GM23338 (cell line): Measurements from ENCODE around the gene HRC. TPM values are rescaled to one million over a fixed set of nuclear protein-coding genes. Genes with fewer than 3 reads are reported as not detected.

ENCODE experiments used
- ATAC-seq: fragments of 200-7000 bp; cut with Tn5 transposase; 3 replicates; pipeline ENCODE4 v1.9.1; 2020
- DNase-seq: peaks from one replicate; pipeline ENCODE4 v3.0.0-alpha.2; 2015; ENCODE audit warnings: low spot score
- H2AFZ ChIP-seq: fragments of 200-600 bp; sonication (generic); 2 replicates; pipeline ENCODE4 v1.8.0; 2016; ENCODE audit warnings: antibody characterized with exemption, mild to moderate bottlenecking, moderate library complexity
- H3F3A ChIP-seq: fragments of 200-600 bp; sonication (generic); replicated peaks from 2 replicates; pipeline ENCODE4 v1.8.0; 2017; ENCODE audit warnings: antibody characterized with exemption, mixed run types, low read depth
- H3K27ac ChIP-seq: fragments of 200-600 bp; sonication (generic); 2 replicates; pipeline ENCODE4 v1.6.1; 2016; ENCODE audit warnings: low read depth
- H3K27me3 ChIP-seq: fragments of 200-600 bp; sonication (generic); 2 replicates; pipeline ENCODE4 v1.8.0; 2016; ENCODE audit warnings: mild to moderate bottlenecking, mixed run types, moderate library complexity; ENCODE audit not compliant: insufficient read depth
- H3K36me3 ChIP-seq: fragments of 200-600 bp; sonication (generic); 2 replicates; pipeline ENCODE4 v1.8.0; 2016; ENCODE audit warnings: mild to moderate bottlenecking; ENCODE audit not compliant: insufficient read depth
- H3K4me1 ChIP-seq: fragments of 200-600 bp; sonication (generic); 2 replicates; pipeline ENCODE4 v1.8.0; 2016; ENCODE audit warnings: mild to moderate bottlenecking, moderate library complexity; ENCODE audit not compliant: insufficient read depth
- H3K4me2 ChIP-seq: fragments of 200-600 bp; sonication (generic); 2 replicates; pipeline ENCODE4 v1.7.1; 2017; ENCODE audit warnings: mixed run types
- H3K4me3 ChIP-seq: fragments of 200-600 bp; sonication (generic); 2 replicates; pipeline ENCODE4 v1.6.1; 2016; ENCODE audit warnings: mixed run types
- H3K79me2 ChIP-seq: fragments of 200-600 bp; sonication (generic); replicated peaks from 2 replicates; pipeline ENCODE4 v1.8.0; 2017; ENCODE audit warnings: mild to moderate bottlenecking; ENCODE audit not compliant: insufficient read depth
- H3K9me2 ChIP-seq: fragments of 200-600 bp; sonication (generic); 2 replicates; pipeline ENCODE4 v1.8.0; 2017; ENCODE audit not compliant: insufficient read depth
- H4K20me1 ChIP-seq: fragments of 200-600 bp; sonication (generic); replicated peaks from 2 replicates; pipeline ENCODE4 v1.8.0; 2017; ENCODE audit warnings: mild to moderate bottlenecking; ENCODE audit not compliant: insufficient read depth
- H3K27ac Mint-ChIP-seq: 2 replicates; pipeline ENCODE4 v1.8.0; 2020; ENCODE audit warnings: inconsistent platforms, mild to moderate bottlenecking, moderate library complexity, mixed read lengths
- H3K27me3 Mint-ChIP-seq: 3 replicates; pipeline ENCODE4 v1.8.0; 2022; ENCODE audit warnings: low read depth, mild to moderate bottlenecking, moderate library complexity, mixed read lengths, inconsistent platforms; ENCODE audit not compliant: insufficient read depth, poor library complexity
- H3K36me3 Mint-ChIP-seq: 3 replicates; pipeline ENCODE4 v1.8.0; 2021; ENCODE audit warnings: low read depth, mild to moderate bottlenecking, inconsistent platforms, moderate library complexity, mixed read lengths
- H3K4me1 Mint-ChIP-seq: 3 replicates; pipeline ENCODE4 v1.8.0; 2020; ENCODE audit warnings: mild to moderate bottlenecking, inconsistent platforms, mixed read lengths
- H3K4me3 Mint-ChIP-seq: 3 replicates; pipeline ENCODE4 v1.8.0; 2021; ENCODE audit warnings: moderate library complexity, mild to moderate bottlenecking, inconsistent platforms, mixed read lengths
- H3K9me3 Mint-ChIP-seq: 3 replicates; pipeline ENCODE4 v1.8.0; 2020; ENCODE audit warnings: moderate library complexity, mild to moderate bottlenecking, inconsistent platforms, mixed read lengths
- CREB1 ChIP-seq: fragments of 250-450 bp; sonication (Bioruptor Pico); IDR thresholded peaks from 2 replicates; pipeline ENCODE4 v1.5.0; 2020; ENCODE audit warnings: low read depth, mild to moderate bottlenecking, moderate library complexity
- CTCF ChIP-seq, 2 experiments: fragments of 200-600 bp in 1 of 2; sonication (generic) in 1 of 2; conservative IDR thresholded peaks; 2 replicates each; pipeline versions ENCODE4 v1.5.1 to v1.6.1; 2016 to 2017; ENCODE audit warnings: antibody characterized with exemption in 2 of 2, low read depth in 2 of 2, mild to moderate bottlenecking in 2 of 2, moderate library complexity in 1 of 2
- EZH2 ChIP-seq: fragments of 200-600 bp; sonication (generic); IDR thresholded peaks from one replicate; pipeline ENCODE4 v1.8.0; 2017; ENCODE audit warnings: antibody characterized with exemption, mild to moderate bottlenecking, low read depth; ENCODE audit not compliant: unreplicated experiment
- EZH2phosphoT487 ChIP-seq: fragments of 200-600 bp; sonication (generic); IDR thresholded peaks from one replicate; pipeline ENCODE4 v1.8.1; 2018; ENCODE audit warnings: antibody characterized with exemption; ENCODE audit not compliant: unreplicated experiment
- JUNB ChIP-seq: IDR thresholded peaks from one replicate; pipeline ENCODE4 v1.6.1; 2016; ENCODE audit warnings: antibody characterized with exemption; ENCODE audit not compliant: unreplicated experiment
- NANOG ChIP-seq: IDR thresholded peaks from 2 replicates; pipeline ENCODE4 v1.6.1; 2016; ENCODE audit warnings: antibody characterized with exemption, borderline replicate concordance
- STAT1 ChIP-seq: IDR thresholded peaks from one replicate; pipeline ENCODE4 v1.6.1; 2016; ENCODE audit warnings: antibody characterized with exemption; ENCODE audit not compliant: unreplicated experiment
- ZNF114 ChIP-seq: fragments of 250-450 bp; sonication (Bioruptor Pico); IDR thresholded peaks from 2 replicates; pipeline ENCODE4 v1.5.0; 2020; ENCODE audit warnings: mild to moderate bottlenecking, moderate library complexity
- polyA plus RNA-seq: library from polyadenylated mRNA; unstranded; fragments of >200 nt; fragmentation: Nextera tagmentation; extraction: Ambion mirVana; gene quantifications from 2 replicates; pipeline ENCODE4 v1.2.1, GENCODE V29; 2016
- total RNA-seq: library from RNA; depleted of rRNA; stranded (reverse); fragments of >200 nt; shearing (Covaris generic); gene quantifications from 2 replicates; pipeline ENCODE4 v1.2.3, GENCODE V29; 2014
- TF ChIP-seq, protein P1 (sequence below): IDR thresholded peaks from one replicate; pipeline ENCODE4 v1.6.1; 2018; ENCODE audit warnings: antibody characterized with exemption; ENCODE audit not compliant: unreplicated experiment

The HRC gene
- total and polyA plus RNA-seq, 2 experiments from 2014 or later: 1.4 to 2.0 TPM

DNA sequence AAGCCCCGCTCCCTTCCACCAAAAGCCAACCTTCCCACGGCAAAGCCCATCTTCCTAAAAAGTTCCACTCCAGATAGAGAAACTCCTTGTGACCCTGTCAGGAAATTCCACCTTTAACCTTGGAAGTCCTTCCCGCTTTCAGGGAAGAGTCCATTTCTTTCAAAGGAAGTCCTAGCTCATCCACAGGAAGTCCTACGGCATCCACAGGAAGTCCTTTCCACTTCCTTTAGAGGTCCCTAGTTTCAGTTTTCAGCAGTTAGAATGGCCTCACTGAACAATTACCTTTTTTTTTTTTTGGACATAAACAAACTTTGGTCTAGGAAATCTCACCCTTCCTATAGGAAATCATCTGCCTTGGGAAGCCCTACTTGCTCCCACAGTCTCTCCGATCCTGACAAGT lies 34.1 kb upstream of the HRC start (continued):
- TF ChIP-seq, protein P1, sequence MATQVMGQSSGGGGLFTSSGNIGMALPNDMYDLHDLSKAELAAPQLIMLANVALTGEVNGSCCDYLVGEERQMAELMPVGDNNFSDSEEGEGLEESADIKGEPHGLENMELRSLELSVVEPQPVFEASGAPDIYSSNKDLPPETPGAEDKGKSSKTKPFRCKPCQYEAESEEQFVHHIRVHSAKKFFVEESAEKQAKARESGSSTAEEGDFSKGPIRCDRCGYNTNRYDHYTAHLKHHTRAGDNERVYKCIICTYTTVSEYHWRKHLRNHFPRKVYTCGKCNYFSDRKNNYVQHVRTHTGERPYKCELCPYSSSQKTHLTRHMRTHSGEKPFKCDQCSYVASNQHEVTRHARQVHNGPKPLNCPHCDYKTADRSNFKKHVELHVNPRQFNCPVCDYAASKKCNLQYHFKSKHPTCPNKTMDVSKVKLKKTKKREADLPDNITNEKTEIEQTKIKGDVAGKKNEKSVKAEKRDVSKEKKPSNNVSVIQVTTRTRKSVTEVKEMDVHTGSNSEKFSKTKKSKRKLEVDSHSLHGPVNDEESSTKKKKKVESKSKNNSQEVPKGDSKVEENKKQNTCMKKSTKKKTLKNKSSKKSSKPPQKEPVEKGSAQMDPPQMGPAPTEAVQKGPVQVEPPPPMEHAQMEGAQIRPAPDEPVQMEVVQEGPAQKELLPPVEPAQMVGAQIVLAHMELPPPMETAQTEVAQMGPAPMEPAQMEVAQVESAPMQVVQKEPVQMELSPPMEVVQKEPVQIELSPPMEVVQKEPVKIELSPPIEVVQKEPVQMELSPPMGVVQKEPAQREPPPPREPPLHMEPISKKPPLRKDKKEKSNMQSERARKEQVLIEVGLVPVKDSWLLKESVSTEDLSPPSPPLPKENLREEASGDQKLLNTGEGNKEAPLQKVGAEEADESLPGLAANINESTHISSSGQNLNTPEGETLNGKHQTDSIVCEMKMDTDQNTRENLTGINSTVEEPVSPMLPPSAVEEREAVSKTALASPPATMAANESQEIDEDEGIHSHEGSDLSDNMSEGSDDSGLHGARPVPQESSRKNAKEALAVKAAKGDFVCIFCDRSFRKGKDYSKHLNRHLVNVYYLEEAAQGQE: no peak
- no peak for TF ChIP-seq NANOG

DNA sequence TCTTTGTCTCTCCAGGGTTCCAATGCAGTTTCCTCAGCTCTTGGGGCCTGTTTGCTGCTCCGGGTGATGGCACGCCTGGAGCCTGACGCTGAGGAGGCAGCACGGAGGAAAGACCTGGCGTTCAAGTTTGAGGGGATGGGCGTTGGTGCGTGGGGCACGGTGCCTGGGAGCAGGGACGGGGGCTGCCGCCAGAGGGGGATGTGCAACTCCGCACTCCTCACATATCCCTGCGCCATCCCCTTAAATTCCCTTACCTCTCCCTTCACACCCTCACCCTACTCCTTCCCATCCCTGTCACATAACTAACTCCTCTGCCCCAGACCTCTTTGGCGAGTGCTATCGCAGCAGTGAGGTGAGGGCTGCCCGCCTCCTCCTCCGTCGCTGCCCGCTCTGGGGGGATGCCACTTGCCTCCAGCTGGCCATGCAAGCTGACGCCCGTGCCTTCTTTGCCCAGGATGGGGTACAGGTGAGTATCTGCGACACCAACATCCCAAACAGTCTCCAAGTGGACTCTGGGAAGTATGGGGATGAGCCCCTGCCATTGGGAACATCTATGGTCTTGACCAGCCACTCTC lies 33.5 kb upstream of the HRC start:
- DNase-seq (peak; percentile 77), ATAC-seq (peak; percentile 92)
- peaks cover 16% of the 10 kb centered on the region; the same call in 2 of the 3 replicates for H3K36me3 Mint-ChIP-seq
- peaks cover 5% of the 10 kb centered on the region for H3K27me3 Mint-ChIP-seq
- H3K36me3 ChIP-seq: no peaks in the 10 kb centered on the region
- H3K9me2 ChIP-seq: no peaks in the 10 kb centered on the region
- H3K27ac Mint-ChIP-seq: no peak overlapping the region
- peaks cover 7% of the 10 kb centered on the region; the same call in 2 of the 3 replicates for H3K9me3 Mint-ChIP-seq
- H2AFZ ChIP-seq: peak overlapping the region; percentile 85
- H3K4me1 Mint-ChIP-seq: peaks cover 9% of the 10 kb centered on the region
- H3K4me3 Mint-ChIP-seq: no peak overlapping the region
- H3K79me2 ChIP-seq: no peaks in the 10 kb centered on the region
- no peaks in the 10 kb centered on the region for H3F3A ChIP-seq
- H4K20me1 ChIP-seq: no peaks in the 10 kb centered on the region
- H3K27me3 ChIP-seq: no peaks in the 10 kb centered on the region
- peak; percentile 50 to 62 for TF ChIP-seq CTCF (conservative IDR thresholded peaks at IDR 0.05; ENCODE audit: low read depth in 2 of 2)
- no peak for TF ChIP-seq STAT1
- H3K4me1 ChIP-seq: peaks cover 5% of the 10 kb centered on the region; the same call in 1 of the 2 replicates
- peak overlapping the region; percentile 72 for H3K4me2 ChIP-seq
- peak overlapping the region; percentile 38; the same call in 1 of the 2 replicates for H3K4me3 ChIP-seq
- H3K27ac ChIP-seq: no peak overlapping the region

DNA sequence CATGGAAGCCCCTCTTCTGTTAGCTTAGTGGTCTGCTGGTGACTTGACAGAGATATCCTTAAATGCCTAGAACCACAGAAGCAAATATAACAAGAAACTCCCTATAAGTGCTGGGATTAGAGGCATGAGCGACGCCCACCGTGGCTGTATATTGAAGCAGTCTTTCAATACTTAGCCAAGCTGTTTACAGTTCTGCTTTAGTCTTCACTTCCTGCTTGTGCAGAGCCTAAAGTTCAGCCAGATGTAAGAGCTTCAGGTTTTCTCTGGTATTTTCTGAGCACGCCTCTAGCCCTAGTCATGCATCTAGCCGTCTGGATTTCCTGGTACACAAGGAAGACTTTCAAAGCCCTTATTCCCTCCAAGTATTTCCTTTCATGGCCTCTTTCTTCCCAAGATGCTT lies 30.9 kb upstream of the HRC start:
- H3K36me3 Mint-ChIP-seq: peaks cover 24% of the 10 kb centered on the region
- no peak overlapping the region for H3K4me3 Mint-ChIP-seq
- peaks cover 8% of the 10 kb centered on the region for H3K27me3 Mint-ChIP-seq
- TF ChIP-seq, protein P1: no peak
- no peak for TF ChIP-seq CREB1 (CRISPR knock-in tag)
- TF ChIP-seq NANOG: no peak
- TF ChIP-seq ZNF114 (CRISPR knock-in tag): no peak
- no peak for TF ChIP-seq EZH2
- no peak for TF ChIP-seq JUNB
- TF ChIP-seq EZH2phosphoT487: no peak

More for the DNA sequence above, 30.9 kb upstream of the HRC start:
- Mint-ChIP-seq H3K9me3 (peaks cover 11% of the 10 kb centered on the region), H3K27ac (no peak overlapping the region), H3K4me1 (peaks cover 9% of the 10 kb centered on the region)
- Histone ChIP-seq H3F3A (no peaks in the 10 kb centered on the region), H3K4me1 (peaks cover 5% of the 10 kb centered on the region; the same call in 1 of the 2 replicates), H4K20me1 (no peaks in the 10 kb centered on the region), H3K27me3 (no peaks in the 10 kb centered on the region), H3K9me2 (no peaks in the 10 kb centered on the region), H3K79me2 (no peaks in the 10 kb centered on the region), H3K27ac (no peak overlapping the region), H3K4me3 (no peak overlapping the region), H2AFZ (no peak overlapping the region), H3K4me2 (no peak overlapping the region), H3K36me3 (no peaks in the 10 kb centered on the region)
- DNase-seq: no peak
- no peak for ATAC-seq
